Muscle of arm (tissue), 12 donors: ENCODE results near the gene DYNC1I2. TPM values are rescaled to one million over a fixed set of nuclear protein-coding genes. Genes with fewer than 3 reads are reported as not detected.
"Not testable (repeated sequence)": the region's sequence is repeated elsewhere in the genome, so short reads cannot be mapped to it uniquely, and the experiment has no call there.

Experiments used
- DNase-seq: peaks from one replicate; pipeline ENCODE4 v3.0.0-alpha.2; 2013
- polyA plus RNA-seq, 12 donors: library from polyadenylated mRNA; unstranded; fragments of 120-200 nt; gene quantifications; one replicate each; pipeline ENCODE4 v1.2.1, GENCODE V29; 2013; ENCODE audit not compliant: insufficient read length in 12 of 12

The DYNC1I2 gene
- polyA plus RNA-seq, 12 donors = 94.1 to 1,008 (median 114) TPM

DNA sequence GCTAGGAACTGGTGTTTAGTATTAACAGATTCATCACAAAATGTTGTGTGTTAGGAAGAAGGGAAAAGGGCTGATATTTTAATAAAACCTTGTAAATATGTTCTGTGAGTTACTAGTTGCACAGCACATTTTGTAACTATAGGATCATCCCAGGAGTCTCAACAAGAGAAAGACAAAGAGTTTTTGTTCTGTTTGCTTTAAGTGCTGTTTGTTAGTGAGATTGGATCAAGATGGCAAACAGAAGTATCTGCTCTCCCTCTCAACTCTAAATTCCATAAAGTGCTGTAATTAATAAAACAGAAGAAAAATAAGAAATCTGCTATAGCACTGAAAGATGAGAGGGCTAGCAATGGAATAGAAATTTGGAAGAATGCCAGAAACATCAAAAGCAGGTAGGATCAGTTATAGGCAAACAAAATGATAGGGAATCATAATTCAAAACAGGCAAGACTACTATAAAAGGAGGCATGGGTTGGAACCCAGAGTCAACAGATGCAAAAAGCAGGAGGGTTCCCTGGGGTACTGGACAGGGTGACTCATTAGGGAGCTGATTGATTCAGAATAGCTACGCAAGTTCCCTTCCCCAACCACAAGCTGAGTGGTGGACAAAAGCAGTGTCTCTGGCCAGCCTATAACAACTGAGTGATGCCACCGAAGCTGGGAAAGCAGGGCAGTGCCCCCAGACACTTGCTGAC lies 75.8 kb downstream of the DYNC1I2 start:
- peak; percentile 4 for DNase-seq

DNA sequence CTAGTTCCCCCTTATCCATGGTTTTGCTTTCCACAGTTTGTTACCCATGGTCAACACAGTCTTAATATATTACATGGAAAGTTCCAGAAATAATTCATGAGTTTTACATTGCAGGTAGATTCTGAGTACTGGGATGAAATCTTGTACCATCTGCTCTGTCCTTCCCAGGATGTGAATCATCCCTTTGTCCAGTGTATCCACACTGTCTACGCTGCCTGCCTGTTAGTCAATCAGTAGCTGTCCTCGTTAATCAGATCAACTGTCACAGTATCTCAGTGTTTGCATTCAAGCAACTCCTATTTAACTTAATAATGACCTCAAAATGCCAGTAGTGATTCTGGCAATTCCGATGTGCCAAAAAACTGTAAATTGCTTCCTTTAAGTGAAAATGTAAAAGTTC lies 76.3 kb downstream of the DYNC1I2 start:
- DNase-seq = no peak

DNA sequence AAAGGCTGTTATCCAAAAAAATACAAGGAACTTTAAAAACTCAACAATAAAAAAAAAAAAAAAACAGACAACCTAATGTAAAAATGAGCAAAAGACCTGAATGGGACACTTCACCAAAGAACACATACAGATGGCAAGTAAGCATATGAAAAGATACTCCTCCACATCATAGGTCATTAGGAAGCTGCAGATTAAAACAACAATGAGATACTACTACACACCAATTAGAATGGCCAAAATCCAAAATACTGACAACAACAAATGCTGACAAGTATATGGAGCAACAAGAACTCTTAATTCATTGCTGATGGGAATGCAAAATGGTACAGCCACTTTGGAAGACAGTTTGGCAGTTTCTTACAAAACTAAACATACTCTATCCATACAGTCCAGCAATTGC lies 84.2 kb downstream of the DYNC1I2 start:
- DNase-seq = no peak

DNA sequence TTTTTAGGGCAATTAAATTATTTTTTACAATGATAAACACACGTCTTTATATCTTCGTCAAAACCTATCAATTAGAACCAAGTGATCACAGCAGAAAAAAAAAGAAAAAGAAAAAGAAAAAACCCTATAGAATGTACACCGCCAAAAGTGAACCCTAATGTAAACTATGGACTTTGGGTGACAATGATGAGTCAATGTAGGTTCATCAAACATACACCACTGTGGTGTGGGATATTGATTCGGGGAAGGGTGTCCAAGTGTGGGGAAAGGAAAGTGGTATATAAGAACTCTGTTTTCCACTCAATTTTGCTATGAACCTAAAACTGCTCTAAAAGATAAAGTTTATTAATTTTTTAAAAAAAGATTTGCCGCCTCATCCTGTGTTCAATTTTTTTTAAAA lies 85.1 kb downstream of the DYNC1I2 start:
- no peak for DNase-seq

DNA sequence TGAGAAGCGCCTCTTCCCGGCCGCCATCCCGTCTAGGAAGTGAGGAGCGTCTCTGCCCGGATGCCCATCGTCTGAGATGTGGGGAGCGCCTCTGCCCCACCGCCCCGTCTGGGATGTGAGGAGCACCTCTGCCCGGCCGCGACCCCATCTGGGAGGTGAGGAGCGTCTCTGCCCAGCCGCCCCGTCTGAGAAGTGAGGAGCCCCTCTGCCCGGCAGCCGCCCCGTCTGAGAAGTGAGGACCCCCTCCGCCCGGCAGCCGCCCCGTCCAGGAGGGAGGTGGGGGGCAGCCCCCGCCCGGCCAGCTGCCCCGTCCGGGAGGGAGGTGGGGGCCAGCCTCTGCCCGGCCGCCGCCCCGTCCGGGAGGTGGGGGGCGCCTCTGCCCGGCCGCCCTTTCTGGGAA lies 87.3 kb downstream of the DYNC1I2 start:
- DNase-seq = not testable (repeated sequence)

DNA sequence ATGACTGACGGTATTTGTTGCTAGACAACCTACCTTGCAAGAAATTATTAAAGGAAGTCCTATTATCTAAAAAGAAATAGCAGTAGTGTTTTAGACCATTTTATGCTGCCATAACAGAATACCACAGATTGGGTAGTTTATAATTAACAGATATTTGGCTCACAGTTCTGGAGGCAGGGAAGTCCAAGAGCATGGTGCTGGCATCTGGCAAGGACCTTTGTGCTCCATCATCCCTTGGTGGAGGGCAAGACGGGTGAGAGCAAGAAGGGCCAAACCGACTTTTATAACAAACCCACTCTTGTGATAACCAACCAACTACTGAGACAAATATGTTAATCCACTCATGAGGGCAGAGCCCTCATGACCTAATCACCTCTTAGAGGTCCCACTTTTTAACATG lies 91.2 kb downstream of the DYNC1I2 start:
- DNase-seq = no peak

DNA sequence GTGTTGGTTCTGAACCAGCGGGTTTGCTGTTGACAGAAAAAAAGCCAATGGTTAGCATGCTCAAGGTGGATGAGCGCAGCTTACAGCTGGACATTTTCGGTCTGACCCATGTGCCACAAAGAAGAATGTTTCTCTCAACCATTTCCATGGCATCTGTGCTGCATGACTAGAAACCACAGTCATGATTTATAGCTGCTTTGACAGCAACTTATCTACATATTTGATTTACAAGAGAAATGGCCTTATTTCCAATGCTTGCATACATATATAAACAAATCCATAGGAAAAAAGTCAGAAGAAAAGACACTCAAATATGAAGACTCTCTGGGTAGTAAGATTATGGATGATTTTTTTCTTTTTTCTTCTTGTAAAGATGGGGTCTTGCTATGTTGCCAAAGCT lies 98.2 kb downstream of the DYNC1I2 start:
- DNase-seq = no peak

DNA sequence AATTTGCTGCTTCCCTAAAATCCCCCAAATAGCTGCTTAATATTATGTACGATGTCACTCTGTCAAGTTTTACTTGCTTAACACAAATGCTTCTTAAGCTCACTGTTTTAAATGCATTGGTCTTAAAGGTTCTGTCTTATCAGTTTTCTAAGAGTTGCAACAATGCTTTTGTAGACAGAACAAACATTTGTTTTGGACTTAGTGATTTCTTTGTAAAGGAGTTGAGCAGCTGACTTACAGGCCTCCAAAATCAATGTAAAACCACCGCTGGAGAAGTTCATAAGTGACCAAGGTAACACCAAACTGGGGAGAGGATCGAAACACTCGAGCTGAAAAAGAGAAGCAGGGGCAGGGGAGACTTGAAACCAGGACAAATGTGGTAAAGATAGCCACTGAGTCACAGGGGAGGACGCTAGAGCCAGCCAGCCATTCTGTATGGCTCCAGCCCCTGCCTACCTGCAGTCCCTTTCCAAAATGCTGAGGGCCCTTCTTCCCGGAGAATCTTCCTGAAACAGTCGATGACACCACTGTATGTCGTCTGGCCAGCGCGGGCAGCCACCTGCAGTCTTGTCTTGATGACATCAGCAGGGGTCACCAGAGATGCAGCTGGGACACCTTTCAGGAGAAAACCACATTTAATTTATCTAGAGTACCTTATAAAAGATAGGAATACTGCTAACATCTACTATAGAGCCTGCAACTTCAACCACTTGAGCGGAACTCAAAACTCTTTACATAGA lies 100.2 kb downstream of the DYNC1I2 start:
- DNase-seq = no peak

DNA sequence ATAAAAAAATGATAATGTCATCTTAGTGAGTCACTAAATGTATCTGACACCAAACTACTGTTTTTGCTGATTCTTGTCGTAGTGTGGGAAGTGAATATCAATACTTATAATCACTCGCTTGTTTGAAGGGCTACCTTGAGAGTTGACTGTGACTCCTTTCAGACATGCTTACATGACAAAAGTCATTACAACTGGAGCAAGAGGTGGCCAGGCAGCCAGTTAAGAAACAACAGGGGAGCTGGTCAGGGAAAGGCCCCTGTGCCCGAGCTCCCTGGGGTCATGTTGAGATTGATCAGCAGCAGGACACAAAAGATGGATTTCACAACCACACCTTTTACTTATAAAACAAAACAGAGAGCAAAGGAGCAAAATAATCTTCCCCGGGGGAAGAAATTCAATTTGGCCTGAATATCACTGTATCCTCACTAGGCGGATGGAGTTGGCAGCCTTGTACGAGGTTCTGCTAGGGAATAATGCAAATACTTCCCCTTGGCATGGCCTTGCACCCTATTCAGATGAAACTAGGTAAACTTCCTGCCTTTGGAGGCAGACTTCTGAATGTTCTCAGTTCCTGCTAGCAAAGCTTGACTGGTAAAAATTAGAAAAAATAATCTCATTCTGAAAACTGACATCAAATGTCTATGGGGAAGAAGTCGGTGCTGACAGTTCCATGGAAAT lies 101.2 kb downstream of the DYNC1I2 start:
- no peak for DNase-seq

DNA sequence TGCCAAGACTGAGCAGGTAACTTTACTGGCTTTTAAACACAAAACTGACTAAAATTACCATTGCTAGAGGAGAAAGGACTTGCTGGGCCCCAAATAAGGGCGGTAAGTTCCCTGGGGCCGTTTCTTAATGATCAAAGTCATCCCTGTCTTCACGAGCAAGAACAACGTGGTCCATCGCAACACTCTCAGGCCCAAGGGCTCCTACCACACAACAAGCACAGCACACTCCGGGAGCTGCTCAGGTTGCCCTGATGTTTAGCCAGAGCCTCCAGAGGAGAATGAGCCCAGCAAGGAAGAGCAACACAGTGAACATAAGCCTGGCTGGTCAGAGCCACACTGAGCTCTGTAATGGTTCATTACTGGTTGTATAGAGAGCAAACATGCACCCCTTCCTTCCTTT lies 102.7 kb downstream of the DYNC1I2 start:
- no peak for DNase-seq

DNA sequence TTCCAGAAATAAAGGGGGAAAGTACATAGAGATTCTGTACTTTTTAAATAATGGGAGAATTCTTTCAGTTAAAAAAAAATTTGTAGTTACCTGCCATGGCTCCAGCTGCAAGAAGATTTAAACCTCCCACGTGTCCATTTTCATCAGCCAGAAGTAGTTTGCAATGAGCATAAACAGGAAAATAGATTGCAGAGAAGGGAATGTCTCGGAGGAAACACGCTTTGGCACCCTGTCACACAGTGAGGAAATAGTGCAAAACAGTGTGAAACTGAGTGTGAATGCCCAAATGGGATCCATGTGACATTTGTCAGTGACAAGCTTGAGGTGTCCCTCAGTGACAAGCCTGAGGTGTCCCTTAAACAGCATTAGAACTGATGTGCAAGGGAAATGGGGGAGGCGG lies 104.1 kb downstream of the DYNC1I2 start:
- peak; percentile 11 for DNase-seq

DNA sequence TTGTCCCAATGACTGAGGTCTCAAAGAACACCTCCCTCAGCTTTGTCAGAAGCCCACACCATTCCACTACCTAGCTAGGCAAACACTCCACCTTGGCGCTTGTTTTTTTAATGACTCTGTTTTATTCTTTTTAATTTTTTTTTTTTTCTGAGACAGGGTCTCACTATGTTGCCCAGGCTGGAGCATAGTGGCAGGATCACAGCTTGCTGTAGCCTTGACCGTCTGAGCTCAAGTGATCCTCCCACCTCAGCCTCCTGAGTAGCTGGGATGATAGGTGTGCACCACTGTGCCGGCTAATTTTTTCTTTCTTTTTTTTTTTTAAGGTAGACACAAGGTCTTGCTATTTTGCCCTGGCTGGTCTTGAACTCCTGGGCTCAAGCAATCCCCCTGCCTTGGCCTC lies 104.9 kb downstream of the DYNC1I2 start:
- DNase-seq = no peak

DNA sequence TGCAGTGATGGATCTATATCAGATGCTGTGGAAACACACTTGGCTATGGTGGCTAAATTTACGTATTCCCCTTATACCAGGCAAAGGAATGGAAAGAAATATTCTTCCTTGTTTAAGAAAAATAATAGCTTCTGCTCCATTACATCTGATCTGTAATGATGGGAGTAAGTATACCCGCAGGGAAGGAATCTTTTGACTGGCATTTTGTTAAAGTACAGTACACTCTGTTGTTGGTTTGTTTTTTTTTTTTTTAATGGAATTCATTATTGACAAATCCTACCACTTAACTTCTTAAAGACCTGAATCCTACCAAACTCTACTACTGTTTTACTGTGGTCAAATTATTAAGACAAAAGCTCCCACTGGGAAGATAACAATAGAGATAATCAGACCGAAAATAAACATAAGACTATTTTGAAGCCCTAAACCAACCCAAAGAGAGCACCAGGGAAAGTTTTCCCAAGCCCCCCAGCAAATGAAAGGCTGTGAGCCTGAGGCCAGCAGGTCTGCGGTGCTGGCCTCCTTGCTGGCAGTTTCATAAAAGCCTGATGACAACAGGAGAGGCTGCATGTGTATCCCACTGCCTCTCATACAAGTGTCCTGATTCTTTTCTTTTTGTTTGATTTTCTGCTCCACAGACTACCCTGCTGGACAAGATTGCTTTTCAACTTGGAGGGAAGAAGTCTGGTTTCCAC lies 105.8 kb downstream of the DYNC1I2 start:
- DNase-seq = no peak

DNA sequence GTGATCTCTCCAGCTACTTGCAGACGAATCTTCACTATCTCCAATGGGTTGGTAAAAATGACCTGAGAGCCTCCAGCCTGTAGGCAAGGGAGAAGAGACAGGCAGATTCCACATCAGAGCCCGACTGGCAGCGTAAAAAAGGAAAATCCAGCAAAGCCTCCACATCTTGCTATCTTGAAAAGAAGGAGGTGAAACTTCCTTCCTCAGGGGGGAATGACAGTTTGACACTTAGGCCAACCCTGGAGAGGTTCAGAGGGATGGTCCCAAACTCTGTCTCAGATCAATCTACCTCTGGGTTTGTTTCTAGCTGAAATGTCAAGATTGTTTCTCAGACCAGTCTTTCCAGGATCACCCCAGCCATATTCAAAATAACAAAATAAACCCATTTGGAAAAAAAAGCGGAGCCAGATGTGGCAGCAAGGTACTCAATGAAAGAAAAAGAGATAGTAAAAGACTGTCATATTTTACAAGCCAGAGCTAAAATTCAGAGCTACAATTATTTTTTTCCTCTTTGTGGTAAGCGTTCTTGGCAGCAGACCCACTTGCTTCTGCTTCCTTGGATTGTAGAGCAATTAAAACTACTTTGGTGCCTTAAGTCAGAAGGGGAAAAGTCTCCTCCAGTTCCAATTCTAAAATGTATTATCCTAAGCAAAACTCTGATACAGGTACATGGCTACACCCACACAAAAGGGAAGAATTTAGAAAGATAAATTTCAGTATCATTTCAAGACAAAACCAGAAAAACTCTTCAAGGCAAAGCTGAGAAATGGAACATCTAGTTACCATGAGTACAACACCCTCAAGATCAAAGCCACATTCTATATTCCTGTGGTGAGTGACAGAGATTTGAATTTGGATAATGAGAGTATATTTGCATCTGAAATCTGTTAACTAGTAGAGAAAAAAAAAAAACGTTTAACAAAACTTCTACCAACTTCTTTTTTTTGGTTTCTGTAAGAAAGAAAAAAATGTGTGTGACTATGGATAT lies 106.7 kb downstream of the DYNC1I2 start:
- DNase-seq = no peak

DNA sequence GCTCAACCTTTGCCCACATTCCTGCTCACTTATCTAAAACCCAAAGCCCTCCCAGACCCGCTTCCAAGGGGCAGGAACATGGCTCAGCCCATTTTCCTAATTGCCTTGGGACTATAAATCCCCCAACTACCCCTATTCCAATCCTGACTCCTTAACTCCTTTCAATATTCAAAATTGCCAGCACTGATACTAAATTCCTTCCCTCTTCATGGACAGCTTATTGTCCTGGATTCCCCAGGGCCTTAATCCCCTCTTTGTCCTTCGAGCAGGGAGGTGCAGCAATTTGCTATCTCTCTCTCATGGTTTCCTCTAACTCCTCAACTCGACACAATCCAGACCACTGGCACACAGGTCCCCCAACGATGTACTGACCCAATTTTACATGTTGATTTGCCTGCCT lies 107.6 kb downstream of the DYNC1I2 start:
- no peak for DNase-seq

Other genes with a start within 250 kb of the DYNC1I2 start
- 100 to 1,000 TPM in 2 of 12 donors, 10 to 100 TPM in 9, not detected in 1; 73.8 to 127 (median 89.4) TPM for gene CYBRD1, start 165.0 kb upstream of the DYNC1I2 start, polyA plus RNA-seq
- gene SLC25A12, start 206.8 kb downstream of the DYNC1I2 start, polyA plus RNA-seq = 10 to 100 TPM in 10 of 12 donors, 1 to 10 TPM in 1, not detected in 1; 9.4 to 34.7 (median 24.7) TPM
- 10 to 100 TPM in 11 of 12 donors, not detected in 1; 33.5 to 50.3 (median 44.0) TPM for gene HAT1, start 235.0 kb downstream of the DYNC1I2 start, polyA plus RNA-seq